Activated T-cell treated with anti-CD3 and anti-CD28 coated beads, Interleukin-2, amount 50 U/mL, for 72 hours (primary cell): ENCODE data around the gene OGFOD3. TPM values are rescaled to one million over a fixed set of nuclear protein-coding genes. Genes with fewer than 3 reads are reported as not detected.

Experiments
- total RNA-seq, 2 donors: library from RNA; stranded (reverse); gene quantifications; one replicate each; pipeline ENCODE4 v1.2.3, GENCODE V29; 2022

OGFOD3 gene
- total RNA-seq, 2 donors from 2014 or later: 17.2 to 17.7 TPM

Other genes starting within 250 kb of the OGFOD3 start
- 10 to 100 TPM; 76.9 to 78.8 TPM for gene CCDC57, start 205.7 kb downstream of the OGFOD3 start, total RNA-seq
- 10 to 100 TPM; 42.8 to 74.5 TPM for gene SLC16A3, start 189.5 kb downstream of the OGFOD3 start, total RNA-seq
- gene CSNK1D, start 144.9 kb downstream of the OGFOD3 start, total RNA-seq: 100 to 1,000 TPM; 166 to 170 TPM
- 1,000 to 10,000 TPM in 1 of 2 donors, 100 to 1,000 TPM in 1; 845 to 1,007 TPM for gene CD7, start 101.0 kb downstream of the OGFOD3 start, total RNA-seq
- 10 to 100 TPM in 1 of 2 donors, 1 to 10 TPM in 1; 3.3 to 12.6 TPM for gene SECTM1, start 84.8 kb downstream of the OGFOD3 start, total RNA-seq
- under 1 TPM in 1 of 2 donors, not detected in 1; 0.17 TPM for gene TEX19, start 59.3 kb downstream of the OGFOD3 start, total RNA-seq
- gene UTS2R, start 46.8 kb downstream of the OGFOD3 start, total RNA-seq: under 1 TPM in 1 of 2 donors, not detected in 1; 0.46 TPM
- gene HEXD, start 239 bp downstream of the OGFOD3 start, total RNA-seq: 10 to 100 TPM; 26.4 to 26.7 TPM
- gene CYBC1, start 32.2 kb upstream of the OGFOD3 start, total RNA-seq: 100 to 1,000 TPM; 256 to 300 TPM
- 100 to 1,000 TPM in 1 of 2 donors, 10 to 100 TPM in 1; 90.4 to 120 TPM for gene NARF, start 40.2 kb upstream of the OGFOD3 start, total RNA-seq
- 10 to 100 TPM; 59.9 to 61.0 TPM for gene FOXK2, start 101.1 kb upstream of the OGFOD3 start, total RNA-seq
- 10 to 100 TPM; 51.1 to 52.3 TPM for gene WDR45B, start 229.9 kb upstream of the OGFOD3 start, total RNA-seq